WTC11 (cell line): ENCODE measurements around the gene SEH1L.

Source experiments
- ATF6 ChIP-seq: sonication (generic); formaldehyde crosslinking; IDR thresholded peaks from 2 replicates; pipeline ENCODE4 v1.8.1; 2023; ENCODE audit warnings: mild to moderate bottlenecking, missing genetic modification reagents
- CBFB ChIP-seq: sonication (generic); formaldehyde crosslinking; IDR thresholded peaks from 2 replicates; pipeline ENCODE4 v1.8.1; 2022; ENCODE audit warnings: mild to moderate bottlenecking, low read depth, missing genetic modification reagents
- CREB1 ChIP-seq: sonication (generic); formaldehyde crosslinking; IDR thresholded peaks from 2 replicates; pipeline ENCODE4 v1.8.0; 2023; ENCODE audit warnings: mild to moderate bottlenecking, missing genetic modification reagents
- CTCF ChIP-seq: fragments of 200-600 bp; IDR thresholded peaks from 2 replicates; pipeline ENCODE4 v1.8.0; 2022; ENCODE audit warnings: antibody characterized with exemption
- E2F4 ChIP-seq: sonication (generic); formaldehyde crosslinking; IDR thresholded peaks from 2 replicates; pipeline ENCODE4 v1.8.1; 2022; ENCODE audit warnings: low read depth, mild to moderate bottlenecking, moderate library complexity, missing genetic modification reagents, borderline replicate concordance
- NFATC4 ChIP-seq: fragments of 250-450 bp; sonication (Bioruptor Pico); IDR thresholded peaks from 2 replicates; pipeline ENCODE4 v1.9.0; 2021; ENCODE audit warnings: mild to moderate bottlenecking
- TP53 ChIP-seq: sonication (generic); formaldehyde crosslinking; IDR thresholded peaks from 2 replicates; pipeline ENCODE4 v1.8.1; 2023; ENCODE audit warnings: mild to moderate bottlenecking, missing genetic modification reagents
- TF ChIP-seq, protein P1 (sequence below): sonication (generic); formaldehyde crosslinking; IDR thresholded peaks from 2 replicates; pipeline ENCODE4 v1.8.0; 2022; ENCODE audit warnings: mild to moderate bottlenecking, missing genetic modification reagents
- TF ChIP-seq, protein P2 (sequence below): sonication (generic); formaldehyde crosslinking; IDR thresholded peaks from 2 replicates; pipeline ENCODE4 v1.8.1; 2023; ENCODE audit warnings: mild to moderate bottlenecking, missing genetic modification reagents, moderate library complexity

DNA sequence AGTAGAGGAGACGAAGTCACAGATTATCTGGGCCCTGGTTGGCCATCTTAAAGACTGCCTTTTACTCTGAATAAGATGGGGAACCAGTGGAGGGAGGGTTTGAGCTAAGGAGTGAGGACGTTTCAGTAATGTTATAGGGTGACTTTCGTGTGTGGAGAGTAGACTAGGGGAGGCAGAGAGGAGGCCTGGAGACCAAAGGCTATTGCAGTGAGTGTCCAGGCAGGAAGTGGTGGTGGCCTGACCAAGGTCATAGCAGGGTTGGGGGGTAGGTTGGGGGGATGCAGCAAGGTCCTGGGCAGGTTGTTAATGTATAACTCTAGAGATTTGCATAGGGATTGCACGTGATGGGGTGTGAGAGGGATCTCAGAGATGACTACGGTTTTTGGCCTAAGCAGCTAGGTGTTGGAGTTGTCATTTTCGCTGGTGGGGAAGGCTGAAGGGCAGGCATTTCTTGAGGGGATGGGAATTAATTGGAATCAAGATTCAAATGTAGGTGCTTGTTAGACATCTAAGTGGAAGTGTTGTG is 48.2 kb downstream of the SEH1L start:
- TF ChIP-seq, protein P1, sequence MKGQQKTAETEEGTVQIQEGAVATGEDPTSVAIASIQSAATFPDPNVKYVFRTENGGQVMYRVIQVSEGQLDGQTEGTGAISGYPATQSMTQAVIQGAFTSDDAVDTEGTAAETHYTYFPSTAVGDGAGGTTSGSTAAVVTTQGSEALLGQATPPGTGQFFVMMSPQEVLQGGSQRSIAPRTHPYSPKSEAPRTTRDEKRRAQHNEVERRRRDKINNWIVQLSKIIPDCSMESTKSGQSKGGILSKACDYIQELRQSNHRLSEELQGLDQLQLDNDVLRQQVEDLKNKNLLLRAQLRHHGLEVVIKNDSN (CRISPR knock-in tag), result no peak
- TF ChIP-seq CREB1 (CRISPR knock-in tag) (no peak), CBFB (no peak), CTCF (no peak), NFATC4 (no peak), TP53 (no peak), ATF6 (CRISPR knock-in tag) (no peak), E2F4 (CRISPR knock-in tag) (no peak)
- TF ChIP-seq, protein P2, sequence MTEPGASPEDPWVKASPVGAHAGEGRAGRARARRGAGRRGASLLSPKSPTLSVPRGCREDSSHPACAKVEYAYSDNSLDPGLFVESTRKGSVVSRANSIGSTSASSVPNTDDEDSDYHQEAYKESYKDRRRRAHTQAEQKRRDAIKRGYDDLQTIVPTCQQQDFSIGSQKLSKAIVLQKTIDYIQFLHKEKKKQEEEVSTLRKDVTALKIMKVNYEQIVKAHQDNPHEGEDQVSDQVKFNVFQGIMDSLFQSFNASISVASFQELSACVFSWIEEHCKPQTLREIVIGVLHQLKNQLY (CRISPR knock-in tag), result no peak
